ENCODE data around the gene KLHL40. TPM values are rescaled to one million over a fixed set of nuclear protein-coding genes. Genes with fewer than 3 reads are reported as not detected.

Gene KLHL40
- total and polyA plus RNA-seq, 9 of the 15 experiments (the other 6 are each of a cell fraction or from before 2014, with no cell fraction given), result not detected

GRCh38 chr3:42662037-42662812, 23.1 kb upstream of the KLHL40 start:
- no peak overlapping the region for H3K4me3 ChIP-seq
- WGBS (ENCODE audit: insufficient coverage, low coverage, missing lambda C conversion rate), result 54% methylated on average over 7 of the region's 7 CpGs
- H3K9me3 ChIP-seq (replicated peaks; ENCODE audit: control insufficient read depth, insufficient read depth, low read depth, low read length), result no peaks in the 10 kb centered on the region
- no peaks in the 10 kb centered on the region for H3K9me1 ChIP-seq (ENCODE audit: control insufficient read depth, insufficient read depth, low read length)
- peaks cover 0 to 22% of the 10 kb centered on the region in 2 experiments; a peak in 1 of 5 replicates for H3K4me1 ChIP-seq (replicated peaks in 1 of 2; ENCODE audit: control insufficient read depth in 2 of 2, insufficient read depth in 2 of 2, low read length in 2 of 2)
- H2AFZ ChIP-seq (ENCODE audit: low read depth, low read length), result no peak overlapping the region
- ChIA-PET CTCF (ENCODE audit: low intra/inter-chr PET ratio) (interaction anchor here (1.2 to 1.8 kb wide), 2 partner anchors 82 to 169 kb away, joined by 3 to 15 read pairs; no protein-coding TSS in a partner anchor), POLR2A (interaction anchor here (1.0 to 1.4 kb wide), 3 partner anchors 10 to 25 kb away, joined by 3 to 5 read pairs (median 3); no protein-coding TSS in a partner anchor)
- H3K9ac ChIP-seq (ENCODE audit: insufficient read depth in 1 of 2, low read depth in 2 of 2, low read length in 2 of 2), result no peak overlapping the region; a peak in 1 of 4 replicates
- no peaks in the 10 kb centered on the region for H3K27me3 ChIP-seq (ENCODE audit: control insufficient read depth in 2 of 2, insufficient read depth in 2 of 2, low read length in 2 of 2)
- H3K4me2 ChIP-seq (ENCODE audit: insufficient read depth, low read length), result no peak overlapping the region
- TF ChIP-seq, protein P1, sequence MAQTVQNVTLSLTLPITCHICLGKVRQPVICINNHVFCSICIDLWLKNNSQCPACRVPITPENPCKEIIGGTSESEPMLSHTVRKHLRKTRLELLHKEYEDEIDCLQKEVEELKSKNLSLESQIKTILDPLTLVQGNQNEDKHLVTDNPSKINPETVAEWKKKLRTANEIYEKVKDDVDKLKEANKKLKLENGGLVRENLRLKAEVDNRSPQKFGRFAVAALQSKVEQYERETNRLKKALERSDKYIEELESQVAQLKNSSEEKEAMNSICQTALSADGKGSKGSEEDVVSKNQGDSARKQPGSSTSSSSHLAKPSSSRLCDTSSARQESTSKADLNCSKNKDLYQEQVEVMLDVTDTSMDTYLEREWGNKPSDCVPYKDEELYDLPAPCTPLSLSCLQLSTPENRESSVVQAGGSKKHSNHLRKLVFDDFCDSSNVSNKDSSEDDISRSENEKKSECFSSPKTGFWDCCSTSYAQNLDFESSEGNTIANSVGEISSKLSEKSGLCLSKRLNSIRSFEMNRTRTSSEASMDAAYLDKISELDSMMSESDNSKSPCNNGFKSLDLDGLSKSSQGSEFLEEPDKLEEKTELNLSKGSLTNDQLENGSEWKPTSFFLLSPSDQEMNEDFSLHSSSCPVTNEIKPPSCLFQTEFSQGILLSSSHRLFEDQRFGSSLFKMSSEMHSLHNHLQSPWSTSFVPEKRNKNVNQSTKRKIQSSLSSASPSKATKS (CRISPR knock-in tag; IDR thresholded peaks at IDR 0.05), result no peak
- TF ChIP-seq NFE2 (IDR thresholded peaks at IDR 0.05; ENCODE audit: low read depth) (no peak), PHF20 (IDR thresholded peaks at IDR 0.05; ENCODE audit: partially characterized antibody) (no peak), STAG1 (CRISPR knock-in tag; IDR thresholded peaks at IDR 0.05; ENCODE audit: borderline replicate concordance) (no peak), RBM17 (IDR thresholded peaks at IDR 0.05; ENCODE audit: borderline replicate concordance, low read depth, low read length) (no peak), GATAD2B (IDR thresholded peaks at IDR 0.05; ENCODE audit: borderline replicate concordance) (no peak), SETDB1 (IDR thresholded peaks at IDR 0.05; ENCODE audit: low read length) (no peak), ZNF311 (CRISPR knock-in tag; IDR thresholded peaks at IDR 0.05) (no peak)
- TF ChIP-seq, protein P2, sequence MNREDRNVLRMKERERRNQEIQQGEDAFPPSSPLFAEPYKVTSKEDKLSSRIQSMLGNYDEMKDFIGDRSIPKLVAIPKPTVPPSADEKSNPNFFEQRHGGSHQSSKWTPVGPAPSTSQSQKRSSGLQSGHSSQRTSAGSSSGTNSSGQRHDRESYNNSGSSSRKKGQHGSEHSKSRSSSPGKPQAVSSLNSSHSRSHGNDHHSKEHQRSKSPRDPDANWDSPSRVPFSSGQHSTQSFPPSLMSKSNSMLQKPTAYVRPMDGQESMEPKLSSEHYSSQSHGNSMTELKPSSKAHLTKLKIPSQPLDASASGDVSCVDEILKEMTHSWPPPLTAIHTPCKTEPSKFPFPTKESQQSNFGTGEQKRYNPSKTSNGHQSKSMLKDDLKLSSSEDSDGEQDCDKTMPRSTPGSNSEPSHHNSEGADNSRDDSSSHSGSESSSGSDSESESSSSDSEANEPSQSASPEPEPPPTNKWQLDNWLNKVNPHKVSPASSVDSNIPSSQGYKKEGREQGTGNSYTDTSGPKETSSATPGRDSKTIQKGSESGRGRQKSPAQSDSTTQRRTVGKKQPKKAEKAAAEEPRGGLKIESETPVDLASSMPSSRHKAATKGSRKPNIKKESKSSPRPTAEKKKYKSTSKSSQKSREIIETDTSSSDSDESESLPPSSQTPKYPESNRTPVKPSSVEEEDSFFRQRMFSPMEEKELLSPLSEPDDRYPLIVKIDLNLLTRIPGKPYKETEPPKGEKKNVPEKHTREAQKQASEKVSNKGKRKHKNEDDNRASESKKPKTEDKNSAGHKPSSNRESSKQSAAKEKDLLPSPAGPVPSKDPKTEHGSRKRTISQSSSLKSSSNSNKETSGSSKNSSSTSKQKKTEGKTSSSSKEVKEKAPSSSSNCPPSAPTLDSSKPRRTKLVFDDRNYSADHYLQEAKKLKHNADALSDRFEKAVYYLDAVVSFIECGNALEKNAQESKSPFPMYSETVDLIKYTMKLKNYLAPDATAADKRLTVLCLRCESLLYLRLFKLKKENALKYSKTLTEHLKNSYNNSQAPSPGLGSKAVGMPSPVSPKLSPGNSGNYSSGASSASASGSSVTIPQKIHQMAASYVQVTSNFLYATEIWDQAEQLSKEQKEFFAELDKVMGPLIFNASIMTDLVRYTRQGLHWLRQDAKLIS (CRISPR knock-in tag; IDR thresholded peaks at IDR 0.05), result no peak
- TF ChIP-seq, protein P3, sequence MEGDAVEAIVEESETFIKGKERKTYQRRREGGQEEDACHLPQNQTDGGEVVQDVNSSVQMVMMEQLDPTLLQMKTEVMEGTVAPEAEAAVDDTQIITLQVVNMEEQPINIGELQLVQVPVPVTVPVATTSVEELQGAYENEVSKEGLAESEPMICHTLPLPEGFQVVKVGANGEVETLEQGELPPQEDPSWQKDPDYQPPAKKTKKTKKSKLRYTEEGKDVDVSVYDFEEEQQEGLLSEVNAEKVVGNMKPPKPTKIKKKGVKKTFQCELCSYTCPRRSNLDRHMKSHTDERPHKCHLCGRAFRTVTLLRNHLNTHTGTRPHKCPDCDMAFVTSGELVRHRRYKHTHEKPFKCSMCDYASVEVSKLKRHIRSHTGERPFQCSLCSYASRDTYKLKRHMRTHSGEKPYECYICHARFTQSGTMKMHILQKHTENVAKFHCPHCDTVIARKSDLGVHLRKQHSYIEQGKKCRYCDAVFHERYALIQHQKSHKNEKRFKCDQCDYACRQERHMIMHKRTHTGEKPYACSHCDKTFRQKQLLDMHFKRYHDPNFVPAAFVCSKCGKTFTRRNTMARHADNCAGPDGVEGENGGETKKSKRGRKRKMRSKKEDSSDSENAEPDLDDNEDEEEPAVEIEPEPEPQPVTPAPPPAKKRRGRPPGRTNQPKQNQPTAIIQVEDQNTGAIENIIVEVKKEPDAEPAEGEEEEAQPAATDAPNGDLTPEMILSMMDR (IDR thresholded peaks at IDR 0.05 in 2 of 3, conservative IDR thresholded peaks at IDR 0.05 in 1 of 3; ENCODE audit: insufficient read depth in 2 of 3, low read depth in 1 of 3, low read length in 3 of 3), result no peak
- DNase-seq (ENCODE audit: extremely low read depth in 1 of 4, low spot score in 3 of 4), result no peak
- peaks cover 5% of the 10 kb centered on the region; the same call in 1 of the 3 replicates for H3K36me3 ChIP-seq (ENCODE audit: control insufficient read depth, insufficient read depth, low read length)
- no TSS peak for BruUV-seq (replicated peaks)
- ATAC-seq, result no peak
- no peak for FAIRE-seq
- in situ Hi-C loops (cut with MboI), result no loop called here
- H3K27ac ChIP-seq (ENCODE audit: extremely low read depth, low read depth, low read length), result no peak overlapping the region
- peaks cover 11% of the 10 kb centered on the region; the same call in 1 of the 2 replicates for H4K20me1 ChIP-seq (replicated peaks; ENCODE audit: control insufficient read depth, insufficient read depth, low read length)
- H3K79me2 ChIP-seq (ENCODE audit: control insufficient read depth, insufficient read depth, low read length), result no peaks in the 10 kb centered on the region
- intact Hi-C loops (cut with micrococcal nuclease), result no loop called here
